NT2/D1 (cell line): Measurements from ENCODE around the gene CXCL8.

Experiments
- SUZ12 ChIP-seq: IDR thresholded peaks from 2 replicates; pipeline ENCODE4 v1.6.1; 2011; ENCODE audit not compliant: insufficient read length, insufficient read depth; ENCODE audit errors: extremely low read depth
- YY1 ChIP-seq: IDR thresholded peaks from 2 replicates; pipeline ENCODE4 v1.6.1; 2011; ENCODE audit not compliant: insufficient read length, insufficient read depth
- ZNF274 ChIP-seq: IDR thresholded peaks from 2 replicates; pipeline ENCODE4 v1.6.1; 2011; ENCODE audit warnings: mild to moderate bottlenecking, low read depth, low read length

- no peak for TF ChIP-seq YY1
- no peak for TF ChIP-seq ZNF274
- no peak for TF ChIP-seq SUZ12
These were observed 30.3 kb upstream of the CXCL8 start for GRCh38 chr4:73710094-73710493.
